Measurements from ENCODE around the gene TRMT112.

DNA sequence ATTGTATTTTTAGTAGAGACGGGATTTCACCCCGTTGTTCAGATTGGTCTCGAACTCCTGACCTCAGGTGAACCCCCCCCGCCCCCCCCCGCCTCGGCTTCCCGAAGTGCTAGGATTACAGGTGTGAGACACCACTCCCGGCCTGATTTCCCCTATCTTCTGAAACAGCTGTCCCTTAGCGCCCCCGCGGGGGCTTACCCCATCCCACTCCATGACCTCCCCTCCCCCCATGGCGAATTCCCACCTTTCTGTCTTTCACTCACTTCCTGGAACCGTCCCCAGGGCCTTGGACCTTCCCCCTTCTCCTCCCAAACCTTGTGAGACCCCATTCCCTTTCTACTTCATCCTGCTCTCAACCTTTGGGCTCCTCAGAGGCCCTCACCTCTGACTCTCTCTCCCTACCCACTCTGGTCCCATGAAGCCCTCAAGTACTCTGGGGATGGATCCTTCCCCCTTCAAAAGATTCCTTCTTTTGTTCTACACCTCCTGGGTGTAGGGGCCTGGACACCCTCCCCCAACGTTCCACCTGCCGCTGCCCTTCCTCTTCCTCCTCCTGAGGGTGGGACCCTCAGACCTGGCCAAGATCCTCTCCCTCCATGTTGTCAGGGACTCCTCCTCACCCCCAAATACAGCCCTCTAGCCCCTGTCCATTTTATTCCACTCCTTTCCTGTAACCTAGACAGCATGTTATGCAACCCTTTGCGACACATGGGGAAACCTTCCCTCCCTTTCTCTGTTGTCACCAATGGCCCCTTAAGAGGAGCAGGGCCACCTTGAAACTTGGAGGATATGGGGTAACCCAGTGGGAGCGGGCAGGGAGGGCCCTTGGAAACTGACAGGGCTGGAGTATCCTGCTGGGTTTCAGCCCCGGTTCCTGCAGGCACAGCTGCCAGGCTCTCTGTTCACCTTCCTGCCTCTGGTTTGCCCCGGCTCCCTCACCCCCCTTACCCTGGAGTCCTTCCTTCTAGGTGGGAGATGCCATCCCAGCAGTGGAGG lies 1.7 kb upstream of the TRMT112 start:
- TF ChIP-seq, protein P1, sequence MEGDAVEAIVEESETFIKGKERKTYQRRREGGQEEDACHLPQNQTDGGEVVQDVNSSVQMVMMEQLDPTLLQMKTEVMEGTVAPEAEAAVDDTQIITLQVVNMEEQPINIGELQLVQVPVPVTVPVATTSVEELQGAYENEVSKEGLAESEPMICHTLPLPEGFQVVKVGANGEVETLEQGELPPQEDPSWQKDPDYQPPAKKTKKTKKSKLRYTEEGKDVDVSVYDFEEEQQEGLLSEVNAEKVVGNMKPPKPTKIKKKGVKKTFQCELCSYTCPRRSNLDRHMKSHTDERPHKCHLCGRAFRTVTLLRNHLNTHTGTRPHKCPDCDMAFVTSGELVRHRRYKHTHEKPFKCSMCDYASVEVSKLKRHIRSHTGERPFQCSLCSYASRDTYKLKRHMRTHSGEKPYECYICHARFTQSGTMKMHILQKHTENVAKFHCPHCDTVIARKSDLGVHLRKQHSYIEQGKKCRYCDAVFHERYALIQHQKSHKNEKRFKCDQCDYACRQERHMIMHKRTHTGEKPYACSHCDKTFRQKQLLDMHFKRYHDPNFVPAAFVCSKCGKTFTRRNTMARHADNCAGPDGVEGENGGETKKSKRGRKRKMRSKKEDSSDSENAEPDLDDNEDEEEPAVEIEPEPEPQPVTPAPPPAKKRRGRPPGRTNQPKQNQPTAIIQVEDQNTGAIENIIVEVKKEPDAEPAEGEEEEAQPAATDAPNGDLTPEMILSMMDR (IDR thresholded peaks at IDR 0.05), result no peak
- TF ChIP-seq POLR2A (IDR thresholded peaks at IDR 0.05), result no peak

All from right lobe of liver (tissue), 4 donors.